Naive thymus-derived CD8-positive, alpha-beta T cell (primary cell): ENCODE data around the gene RFX3. TPM values are rescaled to one million over a fixed set of nuclear protein-coding genes. Genes with fewer than 3 reads are reported as not detected.

Source experiments
- ATAC-seq, 2 donors: fragments of 150-1000 bp; cut with Tn5 transposase in 1 of 2; sonication (Bioruptor Pico), chemical (Tn5 transposase) in 1 of 2; 1 replicate in 1 of 2; 2 replicates in 1 of 2; pipeline ENCODE4 v1.10.0; 2021; ENCODE audit warnings: mild to moderate bottlenecking in 2 of 2, moderate library complexity in 2 of 2
- POLR2A ChIA-PET: fragments of 350-600 bp; sonication (Branson Sonifier 250); formaldehyde crosslinking; loops from one replicate; lab custom pipeline; 2021; ENCODE audit warnings: antibody characterized with exemption; lab: Charles Lee
- DNase-seq, 10 donors: peaks; one replicate each; pipeline versions ENCODE4 v3.0.0 to v3.0.0-alpha.2; 2020 to 2022
- H3K27ac Mint-ChIP-seq, 10 donors: one replicate each; pipeline ENCODE4 v1.8.0; 2020 to 2022; ENCODE audit warnings: mild to moderate bottlenecking in 10 of 10, mixed read lengths in 10 of 10, moderate library complexity in 4 of 10, inconsistent platforms in 1 of 10
- H3K27me3 Mint-ChIP-seq, 5 donors: one replicate each; pipeline ENCODE4 v1.8.0; 2021 to 2022; ENCODE audit warnings: mixed read lengths in 5 of 5
- H3K36me3 Mint-ChIP-seq, 3 donors: one replicate each; pipeline ENCODE4 v1.8.0; 2020 to 2022; ENCODE audit warnings: mixed read lengths in 3 of 3, mild to moderate bottlenecking in 2 of 3, inconsistent platforms in 1 of 3
- H3K4me1 Mint-ChIP-seq, 4 donors: one replicate each; pipeline ENCODE4 v1.8.0; 2021 to 2022; ENCODE audit warnings: mixed read lengths in 4 of 4
- H3K4me3 Mint-ChIP-seq, 10 donors: one replicate each; pipeline ENCODE4 v1.8.0; 2020 to 2022; ENCODE audit warnings: mild to moderate bottlenecking in 10 of 10, mixed read lengths in 10 of 10, moderate library complexity in 6 of 10, inconsistent platforms in 1 of 10
- H3K9me3 Mint-ChIP-seq, 9 donors: one replicate each; pipeline ENCODE4 v1.8.0; 2020 to 2022; ENCODE audit warnings: mixed read lengths in 9 of 9, mild to moderate bottlenecking in 3 of 9, inconsistent platforms in 1 of 9, moderate library complexity in 1 of 9
- polyA plus RNA-seq, 3 donors: library from polyadenylated mRNA; unstranded; fragments of 300-500 nt; fragmentation: Illumina TruSeq; gene quantifications; one replicate each; pipeline ENCODE4 v1.2.3, GENCODE V29; 2021
- total RNA-seq, 8 experiments: library from RNA in 2 of 8; stranded (reverse) in 2 of 8; gene quantifications; one replicate each; pipeline ENCODE4 v1.2.3 and lab custom pipeline; 2021 to 2026

Gene RFX3
- total and polyA plus RNA-seq, 5 experiments from 2014 or later: 4.1 to 25.0 (median 4.5) TPM

DNA sequence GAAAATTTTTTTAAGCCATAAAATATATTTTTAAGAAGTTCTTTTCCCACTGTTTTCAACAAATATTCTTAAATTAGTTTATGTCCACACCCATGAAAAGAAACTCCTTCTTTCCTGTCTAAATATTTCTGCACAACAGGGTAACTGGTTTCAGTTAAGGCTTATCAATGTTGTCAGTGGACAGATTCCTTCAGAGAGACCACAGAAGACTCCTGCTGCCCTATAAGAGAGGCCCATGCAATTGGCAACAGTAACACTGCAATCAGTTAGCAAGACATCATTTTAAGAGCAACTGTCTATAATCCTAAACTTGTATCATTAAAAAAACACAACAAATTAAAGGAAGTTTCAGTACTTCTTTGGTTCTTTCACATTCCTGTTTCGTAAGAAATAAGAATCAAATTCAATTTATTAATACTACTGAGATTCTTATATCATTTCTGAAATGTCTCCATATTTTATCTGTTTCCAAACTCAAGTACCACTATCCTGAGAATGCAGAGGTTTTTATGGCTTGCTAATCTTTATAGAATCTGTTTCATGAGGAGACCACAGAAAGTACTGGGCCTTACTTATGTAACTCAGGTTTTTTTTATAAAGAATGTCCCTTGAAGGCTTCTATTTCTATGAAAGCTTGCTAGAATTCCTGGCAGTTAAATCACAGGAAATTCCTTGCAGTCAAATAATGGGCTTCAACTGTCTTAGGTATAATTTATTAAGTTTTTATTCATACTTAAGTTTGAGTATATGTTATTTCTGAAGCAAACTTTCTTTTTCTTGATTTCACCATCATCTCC is 240.2 kb downstream of the RFX3 start:
- Mint-ChIP-seq H3K9me3 (no peaks in the 10 kb centered on the region), H3K4me1 (peaks cover 0 to 1% (median 0%) of the 10 kb centered on the region in 4 donors), H3K27me3 (no peaks in the 10 kb centered on the region), H3K27ac (no peak overlapping the region), H3K4me3 (no peak overlapping the region), H3K36me3 (peaks cover 34 to 66% (median 58%) of the 10 kb centered on the region in 3 donors)
- DNase-seq (no peak), ATAC-seq (no peak)
- POLR2A ChIA-PET: no interaction called here

DNA sequence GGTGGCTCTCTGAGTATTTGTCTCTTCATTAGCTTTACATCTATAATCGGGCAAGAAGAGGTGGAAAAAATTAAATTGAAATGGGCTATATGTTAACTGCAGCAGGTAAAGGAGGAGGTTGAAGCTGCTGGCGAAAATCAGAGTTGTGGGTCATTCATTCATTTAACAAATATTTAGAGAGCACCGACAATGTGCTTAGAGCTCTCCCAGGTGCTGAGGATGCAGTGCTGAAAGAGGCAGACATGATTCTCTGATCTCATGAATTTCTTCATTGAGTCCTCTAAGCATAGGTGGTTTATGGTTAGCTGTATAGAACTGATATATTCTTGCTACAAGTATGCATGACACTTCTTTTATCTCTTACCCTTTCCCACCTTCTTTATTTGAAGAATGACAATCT is 243.4 kb downstream of the RFX3 start:
- no peak for DNase-seq
- peaks cover 0 to 2% (median under 1%) of the 10 kb centered on the region in 4 donors for H3K4me1 Mint-ChIP-seq
- H3K36me3 Mint-ChIP-seq: peaks cover 21 to 56% (median 31%) of the 10 kb centered on the region in 3 donors
- no peaks in the 10 kb centered on the region for H3K27me3 Mint-ChIP-seq
- H3K27ac Mint-ChIP-seq: no peak overlapping the region
- ATAC-seq: no peak
- H3K9me3 Mint-ChIP-seq: no peaks in the 10 kb centered on the region
- POLR2A ChIA-PET: no interaction called here
- no peak overlapping the region for H3K4me3 Mint-ChIP-seq

DNA sequence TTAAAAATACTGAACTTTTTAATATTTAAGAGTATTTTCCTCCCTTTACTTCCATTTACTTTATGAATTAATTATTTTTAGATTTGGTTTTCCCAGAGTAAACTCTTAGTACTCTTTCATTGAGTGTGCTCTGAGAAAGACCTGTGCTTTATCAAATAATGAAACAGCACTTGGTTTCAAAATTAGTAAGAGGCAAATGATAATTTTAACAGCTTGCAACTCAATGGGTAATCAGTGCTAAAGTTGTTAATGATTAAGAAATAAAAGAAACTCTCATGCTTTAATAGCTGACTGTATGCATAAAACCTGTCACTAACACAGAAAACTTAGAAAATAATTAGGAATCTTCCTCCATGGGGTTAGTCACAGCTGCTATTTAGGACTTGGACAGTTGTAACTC is 244.4 kb downstream of the RFX3 start:
- Mint-ChIP-seq H3K27me3 (no peaks in the 10 kb centered on the region), H3K4me3 (no peak overlapping the region), H3K36me3 (peaks cover 15 to 54% (median 26%) of the 10 kb centered on the region in 3 donors), H3K9me3 (no peaks in the 10 kb centered on the region), H3K4me1 (peaks cover 0 to 3% (median 0%) of the 10 kb centered on the region in 4 donors), H3K27ac (no peak overlapping the region)
- ATAC-seq (no peak), DNase-seq (no peak)
- POLR2A ChIA-PET: no interaction called here

DNA sequence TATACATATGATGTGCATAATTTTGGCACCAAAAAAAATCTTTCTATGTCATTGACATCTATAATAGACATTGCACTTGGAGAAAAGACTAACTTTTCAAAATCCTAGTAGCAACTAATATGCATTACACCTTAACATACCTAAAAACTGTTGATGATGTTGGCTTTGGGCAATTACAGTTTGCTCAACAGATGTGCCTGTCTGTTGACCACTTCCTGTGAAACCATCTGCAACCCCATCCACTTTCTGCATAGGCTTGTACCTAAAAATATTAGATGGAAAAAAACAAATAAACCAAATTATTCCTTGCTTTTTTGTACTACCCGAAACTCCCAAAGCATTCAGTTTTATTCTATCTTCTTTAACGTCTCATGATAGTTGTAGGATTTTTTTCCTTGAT is 248.6 kb downstream of the RFX3 start:
- DNase-seq (no peak), ATAC-seq (no peak)
- no peaks in the 10 kb centered on the region for H3K9me3 Mint-ChIP-seq
- no peak overlapping the region for H3K27ac Mint-ChIP-seq
- H3K27me3 Mint-ChIP-seq: no peaks in the 10 kb centered on the region
- POLR2A ChIA-PET: no interaction called here
- peaks cover 0 to 3% (median 0%) of the 10 kb centered on the region in 4 donors for H3K4me1 Mint-ChIP-seq
- peaks cover 6 to 51% (median 28%) of the 10 kb centered on the region in 3 donors for H3K36me3 Mint-ChIP-seq
- H3K4me3 Mint-ChIP-seq: no peak overlapping the region

DNA sequence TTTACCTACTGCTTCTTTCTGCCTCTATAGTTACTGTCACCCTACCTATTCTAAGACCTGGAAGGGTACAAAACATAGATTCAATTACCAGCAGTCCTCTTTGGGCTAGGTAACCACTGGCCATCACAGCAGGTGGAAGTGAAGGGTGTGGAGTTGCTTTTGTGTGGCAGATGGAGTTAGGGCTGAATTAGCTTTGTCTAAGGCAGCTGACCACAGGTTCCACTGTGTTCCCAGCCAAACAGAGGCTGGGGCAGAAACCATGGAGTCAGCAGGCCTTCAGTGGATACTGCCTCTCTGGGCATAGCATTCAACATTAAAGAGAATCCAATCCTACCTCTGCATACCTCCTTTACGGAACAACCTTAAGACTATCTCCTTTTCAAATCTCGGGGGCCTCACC is 254.2 kb downstream of the RFX3 start:
- Mint-ChIP-seq H3K27ac (no peak overlapping the region), H3K9me3 (peaks cover 0 to 1% (median 0%) of the 10 kb centered on the region in 9 donors), H3K4me3 (no peak overlapping the region), H3K4me1 (no peaks in the 10 kb centered on the region), H3K27me3 (no peaks in the 10 kb centered on the region), H3K36me3 (peaks cover 20 to 72% (median 46%) of the 10 kb centered on the region in 3 donors)
- POLR2A ChIA-PET: no interaction called here
- no peak for ATAC-seq
- no peak for DNase-seq

DNA sequence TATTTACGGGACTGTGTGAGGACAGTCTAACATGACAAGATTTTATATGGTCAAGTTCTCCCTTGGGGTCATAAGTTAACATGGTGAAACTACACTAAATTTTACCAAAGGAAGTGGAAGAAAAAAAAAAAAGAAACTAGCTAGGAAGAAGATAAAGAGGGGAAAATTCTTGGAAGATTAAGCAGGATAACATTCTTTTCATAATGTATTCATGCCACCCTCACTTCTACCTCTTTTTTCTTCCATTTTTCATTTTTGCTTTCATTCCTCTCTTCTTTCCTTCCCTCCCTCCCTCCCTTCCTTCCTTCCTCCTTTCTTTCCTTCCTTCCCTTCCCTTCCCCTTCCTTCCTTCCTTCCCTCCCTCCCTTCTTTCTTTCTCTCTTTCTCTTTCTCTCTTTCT is 254.6 kb downstream of the RFX3 start:
- Mint-ChIP-seq H3K9me3 (peaks cover 0 to 1% (median 0%) of the 10 kb centered on the region in 9 donors), H3K4me3 (no peak overlapping the region), H3K27me3 (no peaks in the 10 kb centered on the region), H3K4me1 (no peaks in the 10 kb centered on the region), H3K36me3 (peaks cover 18 to 68% (median 42%) of the 10 kb centered on the region in 3 donors), H3K27ac (peak overlapping the region in 1 of 10 donors; percentile 55)
- POLR2A ChIA-PET: no interaction called here
- ATAC-seq: no peak
- no peak for DNase-seq

DNA sequence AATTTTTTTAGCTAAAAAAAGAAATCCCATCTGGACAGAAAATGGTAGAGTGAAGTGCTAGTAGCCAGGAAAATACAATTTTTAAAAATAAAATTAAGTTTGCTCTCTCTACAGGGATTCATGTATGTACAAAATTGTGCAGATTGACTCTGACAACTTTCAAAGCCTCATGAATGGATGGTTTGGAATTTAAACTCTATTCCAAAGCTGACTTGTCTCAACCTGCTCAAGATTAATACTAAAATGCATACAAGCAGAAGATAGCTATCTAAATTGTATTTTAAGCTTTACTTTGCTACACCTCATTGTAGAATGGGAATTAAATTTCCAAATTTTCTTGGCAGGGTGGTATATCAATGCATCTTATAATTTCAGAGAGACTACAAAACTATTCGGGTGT is 257.6 kb downstream of the RFX3 start:
- H3K36me3 Mint-ChIP-seq: peaks cover 22 to 69% (median 36%) of the 10 kb centered on the region in 3 donors

DNA sequence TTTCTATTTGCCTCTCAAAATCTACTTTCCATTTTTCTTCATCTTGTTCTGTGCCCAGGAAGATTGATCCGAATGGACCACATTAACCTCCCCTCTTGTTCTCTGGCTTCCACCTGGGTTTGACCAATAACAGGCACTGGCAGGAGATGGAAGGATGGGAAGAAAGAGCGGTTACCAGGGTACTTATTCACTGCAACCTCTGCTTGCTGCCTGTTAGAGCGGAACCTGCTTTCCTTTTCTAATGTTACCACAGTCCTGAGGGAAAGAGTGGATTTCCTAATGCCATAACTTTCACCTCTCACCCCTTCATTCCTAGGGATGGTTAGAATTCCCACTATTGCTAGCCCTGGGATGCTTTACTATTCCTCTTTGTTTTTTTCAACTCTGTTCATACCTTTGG is 262.1 kb downstream of the RFX3 start:
- Mint-ChIP-seq H3K27me3 (no peaks in the 10 kb centered on the region), H3K4me1 (no peaks in the 10 kb centered on the region), H3K9me3 (no peaks in the 10 kb centered on the region), H3K4me3 (no peak overlapping the region), H3K27ac (no peak overlapping the region), H3K36me3 (peaks cover 11 to 60% (median 23%) of the 10 kb centered on the region in 3 donors)
- ATAC-seq: no peak
- DNase-seq: no peak
- POLR2A ChIA-PET: no interaction called here

More for the DNA sequence above, 257.6 kb downstream of the RFX3 start:
- POLR2A ChIA-PET: no interaction called here
- Mint-ChIP-seq H3K27me3 (no peaks in the 10 kb centered on the region), H3K27ac (no peak overlapping the region), H3K4me1 (no peaks in the 10 kb centered on the region), H3K4me3 (no peak overlapping the region), H3K9me3 (peaks cover 0 to 1% (median 0%) of the 10 kb centered on the region in 9 donors)
- ATAC-seq: no peak
- no peak for DNase-seq

DNA sequence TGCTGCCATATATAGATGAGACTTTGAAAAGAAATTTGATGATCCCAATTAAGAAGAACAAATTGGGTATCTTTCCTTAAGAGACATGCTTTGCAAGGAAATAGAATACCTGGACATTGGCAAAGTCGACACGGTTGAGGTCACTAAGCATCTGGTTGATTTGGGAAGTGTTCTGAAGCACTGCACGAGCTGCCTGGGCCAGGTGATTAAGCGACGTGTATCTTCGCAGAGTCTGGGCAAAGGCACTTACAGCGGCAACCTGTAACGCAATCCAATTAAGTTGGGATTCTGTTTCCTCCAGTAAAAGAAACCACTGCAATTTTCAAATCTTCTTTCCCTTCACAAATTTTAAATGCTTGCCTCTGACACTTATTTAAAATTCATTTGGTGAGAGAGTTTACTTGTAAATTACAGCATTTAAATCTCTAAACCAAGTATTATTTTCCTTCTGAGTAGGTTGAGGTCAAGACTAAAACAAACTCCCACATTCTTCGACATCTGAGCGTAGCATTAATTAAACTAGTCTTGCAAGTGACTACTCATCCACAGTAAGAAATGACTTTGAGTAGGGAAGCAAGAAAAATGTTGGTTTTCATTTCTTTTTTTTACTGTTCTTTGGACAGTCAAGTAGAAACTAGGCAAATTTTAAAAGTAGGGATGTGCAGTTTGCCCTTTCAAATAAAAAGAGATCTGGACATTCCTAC is 262.8 kb downstream of the RFX3 start:
- no peak overlapping the region for H3K27ac Mint-ChIP-seq

DNA sequence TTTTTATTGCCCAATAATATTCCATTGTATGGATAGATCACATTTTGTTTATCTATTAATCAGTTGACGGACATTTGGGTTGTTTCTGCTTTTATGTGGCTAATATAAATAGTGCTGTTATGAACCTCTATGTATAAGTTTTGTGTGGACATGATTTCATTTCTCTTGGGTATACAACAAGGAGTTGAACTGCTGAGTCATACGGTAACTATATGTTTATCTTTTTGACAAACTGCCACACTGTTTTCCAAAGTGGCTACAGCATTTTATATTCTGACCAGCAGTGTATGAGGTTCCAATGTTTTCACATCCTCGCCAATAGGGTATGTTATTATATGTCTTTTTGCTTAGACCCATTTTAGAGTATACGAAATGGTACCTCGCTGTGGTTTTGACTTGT is 264.3 kb downstream of the RFX3 start:
- no peak for ATAC-seq
- no peaks in the 10 kb centered on the region for H3K4me1 Mint-ChIP-seq
- no peak overlapping the region for H3K4me3 Mint-ChIP-seq
- no peak for DNase-seq
- no peaks in the 10 kb centered on the region for H3K27me3 Mint-ChIP-seq
- H3K36me3 Mint-ChIP-seq: peaks cover 6 to 61% (median 41%) of the 10 kb centered on the region in 3 donors
- H3K27ac Mint-ChIP-seq: no peak overlapping the region
- POLR2A ChIA-PET: no interaction called here
- no peaks in the 10 kb centered on the region for H3K9me3 Mint-ChIP-seq

More for the DNA sequence above, 262.8 kb downstream of the RFX3 start:
- Mint-ChIP-seq H3K4me1 (no peaks in the 10 kb centered on the region), H3K36me3 (peaks cover 11 to 59% (median 27%) of the 10 kb centered on the region in 3 donors), H3K9me3 (no peaks in the 10 kb centered on the region), H3K4me3 (no peak overlapping the region), H3K27me3 (no peaks in the 10 kb centered on the region)
- POLR2A ChIA-PET: no interaction called here
- DNase-seq (no peak), ATAC-seq (no peak)

DNA sequence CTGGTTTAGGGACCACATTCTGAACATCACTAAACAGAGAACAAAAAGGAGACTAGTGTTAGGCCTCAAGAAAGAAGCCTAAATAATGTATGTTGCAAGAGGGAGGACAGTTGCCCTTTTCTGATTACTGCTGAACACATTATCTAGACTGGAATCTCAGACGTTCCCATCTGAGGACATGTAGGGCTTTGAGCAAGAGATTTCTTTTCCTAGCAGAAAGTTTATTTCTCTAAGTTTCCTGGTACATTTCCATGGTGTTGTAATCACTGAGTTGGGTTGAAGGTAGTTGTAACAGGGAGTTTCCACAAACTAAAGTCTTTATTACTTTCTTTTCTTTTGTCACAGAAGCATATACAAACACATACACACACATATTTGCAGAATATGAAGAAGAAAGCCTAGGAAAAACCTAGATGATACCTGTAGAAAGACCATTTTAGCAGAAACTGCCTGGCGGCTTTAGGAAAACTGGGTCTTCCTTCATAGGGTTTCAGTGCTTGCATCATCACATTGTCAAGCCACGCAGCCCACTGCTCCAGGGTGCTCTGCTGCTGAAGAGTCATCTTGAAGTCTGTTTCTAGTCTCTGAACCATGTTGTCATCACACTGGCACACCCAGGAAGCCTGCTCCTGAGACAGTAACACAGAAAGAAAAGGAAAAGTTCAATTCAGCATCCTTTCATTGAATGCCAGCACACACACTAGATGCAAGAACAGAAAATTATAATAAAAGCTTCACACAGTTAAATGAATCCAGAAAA is 269.1 kb downstream of the RFX3 start:
- DNase-seq (no peak), ATAC-seq (no peak)
- no peak overlapping the region for H3K4me3 Mint-ChIP-seq
- H3K9me3 Mint-ChIP-seq: no peaks in the 10 kb centered on the region
- H3K27me3 Mint-ChIP-seq: no peaks in the 10 kb centered on the region
- POLR2A ChIA-PET: no interaction called here
- H3K4me1 Mint-ChIP-seq: no peaks in the 10 kb centered on the region
- peaks cover 11 to 77% (median 62%) of the 10 kb centered on the region in 3 donors for H3K36me3 Mint-ChIP-seq
- peak overlapping the region in 1 of 10 donors; percentile 27 for H3K27ac Mint-ChIP-seq

DNA sequence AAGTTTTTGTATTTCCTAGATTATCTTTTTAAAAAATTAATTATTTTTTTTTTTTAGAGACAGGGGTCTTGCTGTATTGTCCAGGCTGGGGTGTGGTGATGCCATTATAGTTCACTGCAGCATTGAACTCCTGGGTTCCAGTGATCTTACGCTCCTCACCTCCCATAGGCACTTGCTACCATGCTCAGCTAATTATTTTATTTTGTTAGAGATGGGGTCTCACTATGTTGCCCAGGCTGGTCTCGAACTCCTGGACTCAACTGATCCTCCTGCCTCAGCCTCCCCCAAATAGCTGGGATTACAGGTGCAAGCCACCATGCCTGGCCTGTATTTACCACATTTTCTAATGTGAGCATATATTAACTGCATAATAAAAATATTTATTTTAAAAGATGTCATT is 274.5 kb downstream of the RFX3 start:
- no peaks in the 10 kb centered on the region for H3K27me3 Mint-ChIP-seq
- DNase-seq (no peak), ATAC-seq (no peak)
- POLR2A ChIA-PET: no interaction called here
- no peak overlapping the region for H3K4me3 Mint-ChIP-seq
- no peaks in the 10 kb centered on the region for H3K9me3 Mint-ChIP-seq
- peaks cover 11 to 77% (median 49%) of the 10 kb centered on the region in 3 donors for H3K36me3 Mint-ChIP-seq
- H3K27ac Mint-ChIP-seq: no peak overlapping the region
- no peaks in the 10 kb centered on the region for H3K4me1 Mint-ChIP-seq

DNA sequence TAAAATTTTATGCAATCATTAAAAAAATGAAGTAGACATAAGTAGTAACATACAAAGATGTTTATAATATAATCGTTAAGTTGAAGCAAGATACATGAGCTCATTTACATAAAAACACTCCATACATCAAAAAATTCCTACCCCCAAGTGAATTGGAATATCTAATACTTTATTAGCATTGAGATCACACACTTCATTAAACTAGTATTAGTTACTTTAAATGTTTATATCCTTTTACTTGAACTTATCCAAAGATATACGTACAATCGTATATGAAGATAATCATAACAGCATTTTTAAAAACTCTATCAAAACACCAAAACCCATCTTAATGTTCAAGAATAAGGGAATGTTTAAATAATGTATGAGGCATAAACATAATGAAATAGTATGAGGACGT is 275.1 kb downstream of the RFX3 start:
- Mint-ChIP-seq H3K4me1 (no peaks in the 10 kb centered on the region), H3K27me3 (no peaks in the 10 kb centered on the region), H3K27ac (no peak overlapping the region), H3K4me3 (no peak overlapping the region), H3K9me3 (no peaks in the 10 kb centered on the region), H3K36me3 (peaks cover 11 to 74% (median 49%) of the 10 kb centered on the region in 3 donors)
- no peak for DNase-seq
- no peak for ATAC-seq
- POLR2A ChIA-PET: no interaction called here
